Measurements from ENCODE around the gene ACER3.
"Not testable (repeated sequence)": the region's sequence is repeated elsewhere in the genome, so short reads cannot be mapped to it uniquely, and the experiment has no call there.

The ACER3 gene

GRCh38 chr11:76824083-76824939 is 36.4 kb upstream of the ACER3 start:
- no peak for TF ChIP-seq CTCF (IDR thresholded peaks at IDR 0.05; ENCODE audit: extremely low read depth, missing control alignments)
- DNase-seq (ENCODE audit: low spot score) = no peak

- no peak for DNase-seq (ENCODE audit: low spot score)
- no peak for TF ChIP-seq CTCF (IDR thresholded peaks at IDR 0.05; ENCODE audit: extremely low read depth, missing control alignments)
These were observed 35.6 kb upstream of the ACER3 start for GRCh38 chr11:76824980-76825725.

- no peak for TF ChIP-seq CTCF (IDR thresholded peaks at IDR 0.05; ENCODE audit: extremely low read depth, missing control alignments)
- DNase-seq (ENCODE audit: low spot score) = no peak
These were observed 34.9 kb upstream of the ACER3 start for GRCh38 chr11:76825726-76826396.

- not testable (repeated sequence) for DNase-seq (ENCODE audit: low spot score)
These were observed 34.2 kb upstream of the ACER3 start for GRCh38 chr11:76826508-76826907.

- not testable (repeated sequence) for DNase-seq (ENCODE audit: low spot score)
These were observed 33.7 kb upstream of the ACER3 start for GRCh38 chr11:76827005-76827404.

GRCh38 chr11:76830639-76831327 is 29.9 kb upstream of the ACER3 start:
- TF ChIP-seq CTCF (IDR thresholded peaks at IDR 0.05; ENCODE audit: extremely low read depth, missing control alignments) = no peak
- no peak for DNase-seq (ENCODE audit: low spot score)

- TF ChIP-seq CTCF (IDR thresholded peaks at IDR 0.05; ENCODE audit: extremely low read depth, missing control alignments) = no peak
These were observed 28.9 kb upstream of the ACER3 start for GRCh38 chr11:76831686-76832310.

More at GRCh38 chr11:76831686-76832310, 28.9 kb upstream of the ACER3 start:
- DNase-seq (ENCODE audit: low spot score) = no peak

Data from GM20000 (cell line).